GM12891 (cell line): Measurements from ENCODE around the gene CA4.

Experiments
- POLR2AphosphoS5 ChIP-seq: IDR thresholded peaks from 2 replicates; pipeline ENCODE4 v1.6.1; 2011; ENCODE audit warnings: low read depth, low read length, control low read depth
- TAF1 ChIP-seq: IDR thresholded peaks from 2 replicates; pipeline ENCODE4 v1.6.1; 2011; ENCODE audit warnings: low read depth, low read length, control low read depth

- TF ChIP-seq TAF1, result no peak
- no peak for TF ChIP-seq POLR2AphosphoS5
These were observed 24.3 kb downstream of the CA4 start for GRCh38 chr17:60174035-60174434.
